Mesenchymal stem cell (in vitro differentiated cells and primary cell): ENCODE results near the gene ST3GAL5.
A peak's percentile ranks its signal among the peaks of the same experiment; 100 is the strongest.

Source experiments
- DNase-seq: peaks from one replicate; pipeline ENCODE4 v3.0.0-alpha.2; 2013
- H2AFZ ChIP-seq: one replicate; pipeline ENCODE4 v1.6.1; 2013; ENCODE audit warnings: low read depth, mild to moderate bottlenecking, control low read depth, inconsistent platforms, low read length, moderate library complexity
- H2AK5ac ChIP-seq: 2 replicates; pipeline ENCODE4 v1.6.1; 2013; ENCODE audit warnings: low read length, moderate library complexity, mild to moderate bottlenecking, inconsistent platforms; ENCODE audit not compliant: severe bottlenecking
- H2BK120ac ChIP-seq: one replicate; pipeline ENCODE4 v1.6.1; 2013; ENCODE audit warnings: low read depth, mild to moderate bottlenecking, inconsistent platforms, low read length, moderate library complexity
- H2BK12ac ChIP-seq, 2 experiments: one replicate each; pipeline ENCODE4 v1.6.1; 2013; ENCODE audit warnings: inconsistent platforms in 2 of 2, low read length in 2 of 2, mild to moderate bottlenecking in 2 of 2, moderate library complexity in 2 of 2, control low read depth in 1 of 2
- H2BK15ac ChIP-seq: one replicate; pipeline ENCODE4 v1.6.1; 2013; ENCODE audit warnings: mild to moderate bottlenecking, low read depth, inconsistent platforms; ENCODE audit not compliant: poor library complexity, severe bottlenecking
- H2BK5ac ChIP-seq: 2 replicates; pipeline ENCODE4 v1.6.1; 2013; ENCODE audit warnings: low read depth, mild to moderate bottlenecking, low read length, control low read depth, inconsistent platforms; ENCODE audit not compliant: poor library complexity, severe bottlenecking
- H3K14ac ChIP-seq, 2 experiments: one replicate each; pipeline ENCODE4 v1.6.1; 2013; ENCODE audit warnings: inconsistent platforms in 2 of 2, low read length in 2 of 2, control low read depth in 1 of 2, mild to moderate bottlenecking in 1 of 2, moderate library complexity in 1 of 2
- H3K18ac ChIP-seq, 2 experiments: one replicate each; pipeline ENCODE4 v1.6.1; 2013; ENCODE audit warnings: inconsistent platforms in 2 of 2, low read length in 2 of 2, control low read depth in 1 of 2, low read depth in 1 of 2, mild to moderate bottlenecking in 1 of 2
- H3K23ac ChIP-seq, 2 experiments: one replicate each; pipeline ENCODE4 v1.6.1; 2013; ENCODE audit warnings: inconsistent platforms in 2 of 2, low read length in 2 of 2, mild to moderate bottlenecking in 2 of 2, moderate library complexity in 2 of 2, control low read depth in 1 of 2
- H3K27ac ChIP-seq: 2 replicates; pipeline ENCODE4 v1.5.1; 2013; ENCODE audit warnings: mild to moderate bottlenecking, moderate library complexity, low read length, control low read depth, inconsistent platforms; ENCODE audit not compliant: poor library complexity, severe bottlenecking
- H3K27me3 ChIP-seq, 2 experiments: 2 replicates each; pipeline versions ENCODE4 v1.6.1 to v1.7.0; 2013; ENCODE audit warnings: low read length in 2 of 2, mild to moderate bottlenecking in 2 of 2, moderate library complexity in 2 of 2, control low read depth in 1 of 2, inconsistent platforms in 1 of 2; ENCODE audit not compliant: control insufficient read depth in 1 of 2, insufficient read depth in 1 of 2
- H3K36me3 ChIP-seq, 2 experiments: 2 replicates each; pipeline versions ENCODE4 v1.6.1 to v1.7.0; 2013; ENCODE audit warnings: low read length in 2 of 2, control low read depth in 1 of 2, inconsistent platforms in 1 of 2, low read depth in 1 of 2, mild to moderate bottlenecking in 1 of 2; ENCODE audit not compliant: insufficient read depth in 2 of 2, control insufficient read depth in 1 of 2
- H3K4ac ChIP-seq, 2 experiments: one replicate each; pipeline ENCODE4 v1.6.1; 2013; ENCODE audit warnings: inconsistent platforms in 2 of 2, low read length in 2 of 2, mild to moderate bottlenecking in 2 of 2, moderate library complexity in 2 of 2, control low read depth in 1 of 2, low read depth in 1 of 2
- H3K4me1 ChIP-seq: 2 replicates; pipeline ENCODE4 v1.6.1; 2013; ENCODE audit warnings: low read depth, low read length, control low read depth; ENCODE audit not compliant: control insufficient read depth, insufficient read depth
- H3K4me2 ChIP-seq: 2 replicates; pipeline ENCODE4 v1.6.1; 2013; ENCODE audit warnings: low read length, mild to moderate bottlenecking, inconsistent platforms; ENCODE audit not compliant: poor library complexity, severe bottlenecking
- H3K4me3 ChIP-seq, 2 experiments: 2 replicates each; pipeline versions ENCODE4 v1.5.1 to v1.7.0; 2013; ENCODE audit warnings: low read length in 2 of 2, mild to moderate bottlenecking in 2 of 2, control low read depth in 1 of 2, low read depth in 1 of 2; ENCODE audit not compliant: insufficient read depth in 1 of 2
- H3K79me1 ChIP-seq: replicated peaks from 2 replicates; pipeline ENCODE4 v1.6.1; 2013; ENCODE audit warnings: mild to moderate bottlenecking, control low read depth, low read length, inconsistent platforms; ENCODE audit not compliant: poor library complexity, severe bottlenecking
- H3K9ac ChIP-seq: 2 replicates; pipeline ENCODE4 v1.7.0; 2013; ENCODE audit warnings: mild to moderate bottlenecking, low read length, moderate library complexity
- H3K9me3 ChIP-seq: 2 replicates; pipeline ENCODE4 v1.7.0; 2013; ENCODE audit warnings: mild to moderate bottlenecking, low read length; ENCODE audit not compliant: control insufficient read depth
- H4K8ac ChIP-seq: one replicate; pipeline ENCODE4 v1.6.1; 2013; ENCODE audit warnings: inconsistent platforms, mild to moderate bottlenecking, low read length, moderate library complexity
- H4K91ac ChIP-seq: one replicate; pipeline ENCODE4 v1.6.1; 2013; ENCODE audit warnings: mild to moderate bottlenecking, low read length, inconsistent platforms
- WGBS: methylation state at CpG from one replicate; pipeline ENCODE4 v1.1.7; 2013; ENCODE audit warnings: mixed read lengths; 5-methylcytosine and 5-hydroxymethylcytosine counted together

Gene ST3GAL5

GRCh38 chr2:85806358-85807118 is 82.3 kb downstream of the ST3GAL5 start:
- Histone ChIP-seq H4K8ac (no peak overlapping the region), H2BK15ac (no peak overlapping the region), H3K9me3 (no peaks in the 10 kb centered on the region), H2AK5ac (no peak overlapping the region), H4K91ac (no peak overlapping the region), H3K27me3 (peaks cover 0 to 2% of the 10 kb centered on the region in 2 experiments), H3K9ac (no peak overlapping the region), H3K4me3 (no peak overlapping the region), H3K79me1 (no peaks in the 10 kb centered on the region), H2BK12ac (no peak overlapping the region), H3K4ac (no peak overlapping the region), H2AFZ (no peak overlapping the region), H2BK120ac (no peak overlapping the region), H3K14ac (no peak overlapping the region), H3K36me3 (no peaks in the 10 kb centered on the region), H3K4me1 (peaks cover 2% of the 10 kb centered on the region), H3K23ac (no peak overlapping the region), H3K27ac (no peak overlapping the region), H3K18ac (no peak overlapping the region), H3K4me2 (no peak overlapping the region), H2BK5ac (no peak overlapping the region)
- 92% methylated on average over 3 of the region's 4 CpGs for WGBS
- DNase-seq = no peak

GRCh38 chr2:85804583-85804982 is 84.2 kb downstream of the ST3GAL5 start:
- no peak overlapping the region for H3K14ac ChIP-seq
- peak overlapping the region; percentile 19 for H4K8ac ChIP-seq
- no peak overlapping the region for H3K4me3 ChIP-seq
- no peak overlapping the region for H3K9ac ChIP-seq
- no peaks in the 10 kb centered on the region for H3K27me3 ChIP-seq
- peak overlapping the region; percentile 17 for H2BK15ac ChIP-seq
- H2BK12ac ChIP-seq = no peak overlapping the region
- 0% methylated on average over 1 of the region's 1 CpG for WGBS
- H2BK5ac ChIP-seq = no peak overlapping the region
- H3K4me2 ChIP-seq = no peak overlapping the region
- no peak overlapping the region for H2AK5ac ChIP-seq
- H2BK120ac ChIP-seq = no peak overlapping the region
- H3K27ac ChIP-seq = no peak overlapping the region
- H3K36me3 ChIP-seq = no peaks in the 10 kb centered on the region
- no peak overlapping the region for H3K23ac ChIP-seq
- H3K79me1 ChIP-seq = no peaks in the 10 kb centered on the region
- no peak overlapping the region for H2AFZ ChIP-seq
- H3K9me3 ChIP-seq = peaks cover 7% of the 10 kb centered on the region
- no peak for DNase-seq
- H3K18ac ChIP-seq = no peak overlapping the region
- no peak overlapping the region for H3K4ac ChIP-seq
- H3K4me1 ChIP-seq = peaks cover 4% of the 10 kb centered on the region
- no peak overlapping the region for H4K91ac ChIP-seq

- no peak overlapping the region for H2AK5ac ChIP-seq
- no peak overlapping the region for H2BK12ac ChIP-seq
- no peak overlapping the region for H3K9ac ChIP-seq
- H2BK5ac ChIP-seq = no peak overlapping the region
- no peak overlapping the region for H3K23ac ChIP-seq
- no peak overlapping the region for H3K14ac ChIP-seq
- no peak overlapping the region for H4K91ac ChIP-seq
- DNase-seq = no peak
- H4K8ac ChIP-seq = no peak overlapping the region
- H2BK15ac ChIP-seq = no peak overlapping the region
- peaks cover 5% of the 10 kb centered on the region for H3K4me1 ChIP-seq
- no peaks in the 10 kb centered on the region for H3K36me3 ChIP-seq
- H3K4me3 ChIP-seq = no peak overlapping the region
- H3K4me2 ChIP-seq = no peak overlapping the region
- H3K18ac ChIP-seq = no peak overlapping the region
- no peak overlapping the region for H3K27ac ChIP-seq
- H3K9me3 ChIP-seq = peaks cover 7% of the 10 kb centered on the region
- no peaks in the 10 kb centered on the region for H3K79me1 ChIP-seq
- 95% methylated on average over 10 of the region's 10 CpGs for WGBS
- no peak overlapping the region for H2BK120ac ChIP-seq
- no peak overlapping the region for H3K4ac ChIP-seq
- H3K27me3 ChIP-seq = peaks cover 0 to 6% of the 10 kb centered on the region in 2 experiments
- no peak overlapping the region for H2AFZ ChIP-seq
Observed at GRCh38 chr2:85803704-85804425, 84.9 kb downstream of the ST3GAL5 start.

- no peak overlapping the region for H3K4me2 ChIP-seq
- no peak overlapping the region for H2BK15ac ChIP-seq
- H3K36me3 ChIP-seq = no peaks in the 10 kb centered on the region
- H2BK5ac ChIP-seq = no peak overlapping the region
- WGBS = 78% methylated on average over 8 of the region's 9 CpGs
- H3K27ac ChIP-seq = no peak overlapping the region
- H4K91ac ChIP-seq = no peak overlapping the region
- no peak overlapping the region for H4K8ac ChIP-seq
- H3K9me3 ChIP-seq = peaks cover 7% of the 10 kb centered on the region
- H3K79me1 ChIP-seq = no peaks in the 10 kb centered on the region
- DNase-seq = peak; percentile 64
- H3K14ac ChIP-seq = no peak overlapping the region
- no peak overlapping the region for H2BK120ac ChIP-seq
- H3K4ac ChIP-seq = no peak overlapping the region
- peaks cover 0 to 6% of the 10 kb centered on the region in 2 experiments for H3K27me3 ChIP-seq
- no peak overlapping the region for H2BK12ac ChIP-seq
- H3K18ac ChIP-seq = no peak overlapping the region
- H2AFZ ChIP-seq = no peak overlapping the region
- no peak overlapping the region for H3K9ac ChIP-seq
- H3K4me1 ChIP-seq = peaks cover 5% of the 10 kb centered on the region
- no peak overlapping the region for H3K4me3 ChIP-seq
- no peak overlapping the region for H2AK5ac ChIP-seq
- H3K23ac ChIP-seq = no peak overlapping the region
Observed at GRCh38 chr2:85802354-85803103, 86.3 kb downstream of the ST3GAL5 start.
